OCI-LY1 (cell line): Measurements from ENCODE around the gene CEP78.

Experiments used
- H2AFZ ChIP-seq: fragments of 200-600 bp; sonication (generic), shearing (Covaris generic); 2 replicates; pipeline ENCODE4 v1.6.0; 2014; ENCODE audit warnings: antibody characterized with exemption, mild to moderate bottlenecking, low read length
- H3F3A ChIP-seq: fragments of 200-600 bp; sonication (generic), shearing (Covaris generic); 2 replicates; pipeline ENCODE4 v1.6.0; 2014; ENCODE audit warnings: mild to moderate bottlenecking, antibody characterized with exemption, low read length, moderate library complexity; ENCODE audit not compliant: insufficient read depth
- H3K27ac ChIP-seq: fragments of 200-600 bp; sonication (generic); 2 replicates; pipeline ENCODE4 v1.5.1; 2014; ENCODE audit warnings: low read length, mixed run types, mild to moderate bottlenecking, low read depth; ENCODE audit not compliant: poor library complexity, severe bottlenecking
- H3K27me3 ChIP-seq: fragments of 200-600 bp; sonication (generic); 2 replicates; pipeline ENCODE4 v1.6.0; 2014; ENCODE audit warnings: antibody characterized with exemption, mild to moderate bottlenecking, low read length, moderate library complexity; ENCODE audit not compliant: insufficient read depth
- H3K36me3 ChIP-seq: fragments of 200-600 bp; sonication (generic); 2 replicates; pipeline ENCODE4 v1.6.1; 2014; ENCODE audit warnings: mild to moderate bottlenecking, antibody characterized with exemption, low read length, moderate library complexity, mixed read lengths; ENCODE audit not compliant: insufficient read depth
- H3K4me1 ChIP-seq: fragments of 200-600 bp; sonication (generic); 2 replicates; pipeline ENCODE4 v1.5.1; 2014; ENCODE audit warnings: mild to moderate bottlenecking, low read length, moderate library complexity; ENCODE audit not compliant: insufficient read depth, severe bottlenecking
- H3K4me2 ChIP-seq: fragments of 200-600 bp; sonication (generic), shearing (Covaris generic); 2 replicates; pipeline ENCODE4 v1.6.1; 2014; ENCODE audit warnings: low read length
- H3K4me3 ChIP-seq: fragments of 200-600 bp; sonication (generic); 2 replicates; pipeline ENCODE4 v1.5.1; 2014; ENCODE audit warnings: low read length, low read depth, mild to moderate bottlenecking, mixed read lengths; ENCODE audit not compliant: poor library complexity, severe bottlenecking
- H3K79me2 ChIP-seq: fragments of 200-600 bp; shearing (Covaris generic); 2 replicates; pipeline ENCODE4 v1.6.1; 2016; ENCODE audit warnings: mixed run types, low read length, mixed read lengths; ENCODE audit not compliant: insufficient read depth
- H3K9ac ChIP-seq: fragments of 200-600 bp; sonication (generic), shearing (Covaris generic); 2 replicates; pipeline ENCODE4 v1.6.1; 2014; ENCODE audit warnings: mild to moderate bottlenecking, low read length, mixed read lengths
- H3K9me2 ChIP-seq: fragments of 200-600 bp; sonication (generic), shearing (Covaris generic); 2 replicates; pipeline ENCODE4 v1.6.1; 2014; ENCODE audit warnings: low read depth, mild to moderate bottlenecking, low read length, mixed read lengths
- H3K9me3 ChIP-seq: fragments of 200-600 bp; shearing (Covaris generic); 2 replicates; pipeline ENCODE4 v1.6.1; 2014; ENCODE audit warnings: low read length, mixed read lengths
- H4K20me1 ChIP-seq: fragments of 200-600 bp; sonication (generic), shearing (Covaris generic); 2 replicates; pipeline ENCODE4 v1.6.0; 2016; ENCODE audit warnings: mild to moderate bottlenecking, low read length; ENCODE audit not compliant: insufficient read depth
- EZH2 ChIP-seq: fragments of 200-600 bp; sonication (generic), shearing (Covaris generic); IDR thresholded peaks from 2 replicates; pipeline ENCODE4 v1.8.0; 2017; ENCODE audit warnings: borderline replicate concordance, mixed run types, mild to moderate bottlenecking, antibody characterized with exemption, low read length, moderate library complexity, mixed read lengths
- TF ChIP-seq, protein P1 (sequence below): fragments of 200-600 bp; sonication (generic), shearing (Covaris generic); IDR thresholded peaks from 2 replicates; pipeline ENCODE4 v1.5.1; 2017; ENCODE audit warnings: mild to moderate bottlenecking, antibody characterized with exemption, low read length, moderate library complexity, mixed read lengths

Gene CEP78

DNA sequence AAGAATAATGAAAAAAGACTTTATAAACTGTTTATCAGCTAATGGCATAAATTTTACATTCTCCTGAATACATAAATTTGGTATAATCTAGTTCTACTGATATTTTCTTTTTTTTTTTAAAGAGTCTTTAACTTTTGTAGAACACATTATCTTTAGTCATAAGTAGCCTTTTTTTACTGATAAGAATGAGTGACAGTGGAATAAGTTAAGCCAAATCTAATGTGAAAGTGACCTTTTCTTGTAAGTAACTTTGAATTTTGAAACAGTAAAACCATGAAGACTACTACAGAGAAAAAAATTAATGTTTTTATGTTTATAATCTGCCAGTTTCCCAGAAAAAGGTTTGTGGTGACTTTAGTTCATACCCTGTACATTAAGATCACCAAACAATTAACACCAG lies 13.7 kb downstream of the CEP78 start:
- Histone ChIP-seq H3F3A (no peaks in the 10 kb centered on the region), H3K36me3 (peaks cover 76% of the 10 kb centered on the region), H3K79me2 (no peaks in the 10 kb centered on the region), H3K4me1 (no peaks in the 10 kb centered on the region), H4K20me1 (no peaks in the 10 kb centered on the region), H3K9me2 (no peaks in the 10 kb centered on the region), H3K27ac (no peak overlapping the region), H3K9ac (no peak overlapping the region), H3K4me2 (no peak overlapping the region), H3K4me3 (no peak overlapping the region), H3K27me3 (no peaks in the 10 kb centered on the region), H3K9me3 (no peaks in the 10 kb centered on the region), H2AFZ (no peak overlapping the region)
- TF ChIP-seq, protein P1, sequence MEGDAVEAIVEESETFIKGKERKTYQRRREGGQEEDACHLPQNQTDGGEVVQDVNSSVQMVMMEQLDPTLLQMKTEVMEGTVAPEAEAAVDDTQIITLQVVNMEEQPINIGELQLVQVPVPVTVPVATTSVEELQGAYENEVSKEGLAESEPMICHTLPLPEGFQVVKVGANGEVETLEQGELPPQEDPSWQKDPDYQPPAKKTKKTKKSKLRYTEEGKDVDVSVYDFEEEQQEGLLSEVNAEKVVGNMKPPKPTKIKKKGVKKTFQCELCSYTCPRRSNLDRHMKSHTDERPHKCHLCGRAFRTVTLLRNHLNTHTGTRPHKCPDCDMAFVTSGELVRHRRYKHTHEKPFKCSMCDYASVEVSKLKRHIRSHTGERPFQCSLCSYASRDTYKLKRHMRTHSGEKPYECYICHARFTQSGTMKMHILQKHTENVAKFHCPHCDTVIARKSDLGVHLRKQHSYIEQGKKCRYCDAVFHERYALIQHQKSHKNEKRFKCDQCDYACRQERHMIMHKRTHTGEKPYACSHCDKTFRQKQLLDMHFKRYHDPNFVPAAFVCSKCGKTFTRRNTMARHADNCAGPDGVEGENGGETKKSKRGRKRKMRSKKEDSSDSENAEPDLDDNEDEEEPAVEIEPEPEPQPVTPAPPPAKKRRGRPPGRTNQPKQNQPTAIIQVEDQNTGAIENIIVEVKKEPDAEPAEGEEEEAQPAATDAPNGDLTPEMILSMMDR: no peak
- no peak for TF ChIP-seq EZH2

DNA sequence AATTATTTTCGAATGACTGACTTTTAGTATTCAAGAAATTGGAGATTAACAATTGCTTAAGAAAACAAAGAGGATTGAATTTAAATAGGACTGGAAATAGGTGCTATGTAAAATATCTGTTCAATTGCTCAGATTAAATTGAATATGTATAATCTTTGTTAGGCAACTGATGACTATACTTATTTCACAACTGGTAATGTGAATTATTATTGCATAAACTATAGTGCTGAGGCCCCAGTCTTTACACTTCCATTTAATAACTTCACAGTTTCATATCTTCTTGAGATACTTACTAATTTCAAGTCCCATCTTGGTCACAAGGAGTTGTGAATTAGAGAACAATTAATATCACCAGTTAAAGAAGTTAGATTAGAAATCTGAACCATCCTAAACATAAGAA lies 16.7 kb downstream of the CEP78 start:
- peaks cover 62% of the 10 kb centered on the region for H3K36me3 ChIP-seq
- H3F3A ChIP-seq: no peaks in the 10 kb centered on the region
- no peak overlapping the region for H3K4me2 ChIP-seq

GRCh38 chr9:78253285-78253684 lies 17.4 kb downstream of the CEP78 start:
- H3K4me3 ChIP-seq: no peak overlapping the region
- H3K4me1 ChIP-seq: no peaks in the 10 kb centered on the region
- peaks cover 60% of the 10 kb centered on the region for H3K36me3 ChIP-seq
- H3K9me2 ChIP-seq: no peaks in the 10 kb centered on the region
- H3K27ac ChIP-seq: no peak overlapping the region
- H3K27me3 ChIP-seq: no peaks in the 10 kb centered on the region
- H3K9me3 ChIP-seq: no peaks in the 10 kb centered on the region
- no peaks in the 10 kb centered on the region for H3K79me2 ChIP-seq
- TF ChIP-seq, protein P1: no peak
- TF ChIP-seq EZH2: no peak
- H3K9ac ChIP-seq: no peak overlapping the region
- no peaks in the 10 kb centered on the region for H3F3A ChIP-seq
- H3K4me2 ChIP-seq: no peak overlapping the region
- H2AFZ ChIP-seq: no peak overlapping the region
- no peaks in the 10 kb centered on the region for H4K20me1 ChIP-seq

More for the DNA sequence above, 16.7 kb downstream of the CEP78 start:
- TF ChIP-seq, protein P1: no peak
- TF ChIP-seq EZH2: no peak
- H3K9ac ChIP-seq: no peak overlapping the region
- H3K4me3 ChIP-seq: no peak overlapping the region
- no peaks in the 10 kb centered on the region for H3K9me3 ChIP-seq
- no peak overlapping the region for H2AFZ ChIP-seq
- no peaks in the 10 kb centered on the region for H3K27me3 ChIP-seq
- H3K4me1 ChIP-seq: no peaks in the 10 kb centered on the region
- H4K20me1 ChIP-seq: no peaks in the 10 kb centered on the region
- no peak overlapping the region for H3K27ac ChIP-seq
- H3K9me2 ChIP-seq: no peaks in the 10 kb centered on the region
- no peaks in the 10 kb centered on the region for H3K79me2 ChIP-seq
